GOT3 (cell line): Measurements from ENCODE around the gene PACRG.

Experiments
- DNase-seq: peaks from one replicate; lab custom pipeline; 2025; ENCODE audit warnings: mixed read lengths; lab: John Stamatoyannopoulos, UW

PACRG gene

GRCh38 chr6:163008626-163009025 is 280.9 kb downstream of the PACRG start:
- DNase-seq = no peak

GRCh38 chr6:163010145-163010544 is 282.4 kb downstream of the PACRG start:
- DNase-seq = no peak

GRCh38 chr6:163014736-163015135 is 287.0 kb downstream of the PACRG start:
- no peak for DNase-seq

GRCh38 chr6:163017801-163018200 is 290.0 kb downstream of the PACRG start:
- no peak for DNase-seq

- DNase-seq = no peak
Measured at GRCh38 chr6:163019926-163020325, 292.2 kb downstream of the PACRG start.

- no peak for DNase-seq
Measured at GRCh38 chr6:163021054-163021453, 293.3 kb downstream of the PACRG start.

- no peak for DNase-seq
Measured at GRCh38 chr6:163023700-163024099, 295.9 kb downstream of the PACRG start.

- no peak for DNase-seq
Measured at GRCh38 chr6:163026893-163027292, 299.1 kb downstream of the PACRG start.

GRCh38 chr6:163030980-163031379 is 303.2 kb downstream of the PACRG start:
- no peak for DNase-seq

GRCh38 chr6:163031931-163032330 is 304.2 kb downstream of the PACRG start:
- DNase-seq = no peak

- DNase-seq = no peak
Measured at GRCh38 chr6:163036160-163036645, 308.4 kb downstream of the PACRG start.

- no peak for DNase-seq
Measured at GRCh38 chr6:163038317-163038716, 310.5 kb downstream of the PACRG start.

GRCh38 chr6:163048345-163048744 is 320.6 kb downstream of the PACRG start:
- no peak for DNase-seq

GRCh38 chr6:163053667-163054344 is 326.0 kb downstream of the PACRG start:
- DNase-seq = no peak

- DNase-seq = no peak
Measured at GRCh38 chr6:163054641-163055040, 326.9 kb downstream of the PACRG start.

- no peak for DNase-seq
Measured at GRCh38 chr6:163057260-163057659, 329.5 kb downstream of the PACRG start.

GRCh38 chr6:163062790-163063189 is 335.0 kb downstream of the PACRG start:
- DNase-seq = no peak

GRCh38 chr6:163063561-163063960 is 335.8 kb downstream of the PACRG start:
- no peak for DNase-seq

GRCh38 chr6:163064397-163064796 is 336.6 kb downstream of the PACRG start:
- DNase-seq = no peak

- DNase-seq = no peak
Measured at GRCh38 chr6:163066200-163066599, 338.4 kb downstream of the PACRG start.

GRCh38 chr6:163077134-163077533 is 349.4 kb downstream of the PACRG start:
- DNase-seq = no peak

- no peak for DNase-seq
Measured at GRCh38 chr6:163078712-163079111, 350.9 kb downstream of the PACRG start.

GRCh38 chr6:163080228-163080627 is 352.5 kb downstream of the PACRG start:
- DNase-seq = no peak

- no peak for DNase-seq
Measured at GRCh38 chr6:163083141-163083540, 355.4 kb downstream of the PACRG start.
